CD4-positive, alpha-beta T cell (primary cell): ENCODE measurements around the gene ASCC3. TPM values are rescaled to one million over a fixed set of nuclear protein-coding genes. Genes with fewer than 3 reads are reported as not detected.

Experiments used
- ATAC-seq: fragments of 200-7000 bp; cut with Tn5 transposase; one replicate; pipeline ENCODE4 v1.10.0; 2022; ENCODE audit warnings: mild to moderate bottlenecking; ENCODE audit not compliant: poor library complexity
- CTCF ChIA-PET: fragments of 350-600 bp; sonication (Branson Sonifier 250); formaldehyde crosslinking; loops from one replicate; lab custom pipeline; 2021; ENCODE audit warnings: antibody characterized with exemption, inconsistent platforms; lab: Charles Lee
- POLR2A ChIA-PET: fragments of 350-600 bp; sonication (Branson Sonifier 250); formaldehyde crosslinking; loops from one replicate; lab custom pipeline; 2021; ENCODE audit warnings: antibody characterized with exemption, inconsistent platforms; lab: Charles Lee
- DNase-seq, 14 experiments: peaks; one replicate each; pipeline ENCODE4 v3.0.0-alpha.2; 2013 to 2020; ENCODE audit warnings: mixed read lengths in 2 of 14
- H3K27ac ChIP-seq, 2 donors: one replicate each; pipeline versions ENCODE4 v1.5.1 to v1.7.0; 2013; ENCODE audit warnings: low read length in 2 of 2, low read depth in 1 of 2, mild to moderate bottlenecking in 1 of 2
- H3K27me3 ChIP-seq, 2 experiments: 1 replicate in 1 of 2; 2 replicates in 1 of 2; pipeline versions ENCODE4 v1.6.1 to v1.7.0; 2013; ENCODE audit warnings: low read length in 2 of 2, control low read depth in 1 of 2, mild to moderate bottlenecking in 1 of 2, moderate library complexity in 1 of 2; ENCODE audit not compliant: insufficient read depth in 2 of 2, control insufficient read depth in 1 of 2
- H3K36me3 ChIP-seq: one replicate; pipeline ENCODE4 v1.6.1; 2013; ENCODE audit warnings: low read length, control low read depth; ENCODE audit not compliant: insufficient read depth
- H3K4me1 ChIP-seq: one replicate; pipeline ENCODE4 v1.6.1; 2013; ENCODE audit warnings: low read length, control low read depth; ENCODE audit not compliant: insufficient read depth
- H3K4me3 ChIP-seq: one replicate; pipeline ENCODE4 v1.5.1; 2013; ENCODE audit warnings: mild to moderate bottlenecking, low read length, moderate library complexity
- H3K9me3 ChIP-seq, 2 experiments: 1 replicate in 1 of 2; 2 replicates in 1 of 2; pipeline versions ENCODE4 v1.6.1 to v1.7.0; 2013; ENCODE audit warnings: low read length in 2 of 2, mild to moderate bottlenecking in 2 of 2, control low read depth in 1 of 2, moderate library complexity in 1 of 2; ENCODE audit not compliant: control insufficient read depth in 1 of 2, insufficient read depth in 1 of 2
- H3K27ac Mint-ChIP-seq: one replicate; pipeline ENCODE4 v1.8.0; 2020; ENCODE audit warnings: mixed read lengths
- H3K27me3 Mint-ChIP-seq: one replicate; pipeline ENCODE4 v1.8.0; 2021; ENCODE audit warnings: mixed read lengths
- H3K36me3 Mint-ChIP-seq: one replicate; pipeline ENCODE4 v1.8.0; 2021; ENCODE audit warnings: low read depth, mixed read lengths
- H3K4me1 Mint-ChIP-seq: one replicate; pipeline ENCODE4 v1.8.0; 2021; ENCODE audit warnings: low read depth, mixed read lengths
- H3K4me3 Mint-ChIP-seq: one replicate; pipeline ENCODE4 v1.8.0; 2020; ENCODE audit warnings: mild to moderate bottlenecking, mixed read lengths
- H3K9me3 Mint-ChIP-seq: one replicate; pipeline ENCODE4 v1.8.0; 2020; ENCODE audit warnings: mixed read lengths
- intact Hi-C, 2 experiments: fragments of 100-400 bp; cut with DNase I in 1 of 2; cut with micrococcal nuclease in 1 of 2; formaldehyde crosslinking; loops; one replicate each; pipeline versions ENCODE4 v1.15.1 to v1.9.0; 2023 to 2025; cut with DNase I, micrococcal nuclease
- total RNA-seq, 174 experiments: library from RNA in 2 of 174; stranded (reverse) in 2 of 174; gene quantifications; one replicate each; pipeline ENCODE4 v1.2.3 and lab custom pipeline; 2021 to 2026
- TF ChIP-seq, protein P1 (sequence below): fragments of 200-600 bp; IDR thresholded peaks from one replicate; pipeline ENCODE4 v1.8.0; 2022; ENCODE audit warnings: antibody characterized with exemption, mild to moderate bottlenecking

Gene ASCC3
- total RNA-seq, 2 experiments from 2014 or later, result 28.9 to 30.4 TPM

DNA sequence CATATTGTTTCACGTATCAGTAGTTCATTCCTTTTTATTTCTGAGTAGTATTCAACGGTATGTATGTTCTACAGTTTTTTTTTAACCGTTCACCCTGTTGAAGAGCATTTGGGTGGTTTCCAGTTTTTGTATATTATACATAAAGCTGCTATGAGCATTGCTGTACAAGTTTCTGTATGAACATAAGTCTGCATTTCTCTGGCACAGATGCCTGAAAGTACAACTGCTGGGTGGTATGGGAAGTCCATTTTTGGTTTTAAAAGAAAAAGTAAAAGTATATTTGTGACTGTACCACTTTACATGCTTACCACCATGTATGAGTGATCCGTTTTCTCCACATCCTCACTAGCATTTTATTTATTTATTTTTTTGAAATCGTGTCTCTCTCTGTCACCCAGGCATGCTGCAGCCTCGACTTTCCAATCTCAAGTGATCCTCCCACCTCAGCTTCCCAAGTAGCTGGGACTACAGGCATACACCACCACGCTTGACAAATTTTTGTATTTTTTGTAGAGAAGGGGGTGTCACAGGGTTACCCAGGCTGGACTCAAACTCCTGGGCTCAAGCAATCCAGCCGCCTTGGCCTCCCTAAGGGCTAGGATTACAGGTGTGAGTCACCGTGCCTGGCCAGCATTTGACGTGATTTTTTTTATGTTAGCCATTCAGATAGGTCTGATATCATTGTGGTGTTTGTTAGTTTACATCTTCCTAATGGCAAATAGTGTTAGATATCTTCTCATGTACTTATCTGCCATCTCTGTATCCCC lies 405.4 kb downstream of the ASCC3 start:
- Mint-ChIP-seq H3K27ac (no peak overlapping the region), H3K4me1 (no peaks in the 10 kb centered on the region), H3K36me3 (no peaks in the 10 kb centered on the region), H3K9me3 (no peaks in the 10 kb centered on the region), H3K27me3 (peaks cover 73% of the 10 kb centered on the region), H3K4me3 (no peak overlapping the region)
- Histone ChIP-seq H3K4me3 (no peak overlapping the region), H3K4me1 (no peaks in the 10 kb centered on the region), H3K27ac (no peak overlapping the region), H3K27me3 (peaks cover 5 to 42% of the 10 kb centered on the region in 2 experiments), H3K9me3 (no peaks in the 10 kb centered on the region), H3K36me3 (no peaks in the 10 kb centered on the region)
- POLR2A ChIA-PET, result no interaction called here
- ATAC-seq (no peak), DNase-seq (no peak)
- TF ChIP-seq, protein P1, sequence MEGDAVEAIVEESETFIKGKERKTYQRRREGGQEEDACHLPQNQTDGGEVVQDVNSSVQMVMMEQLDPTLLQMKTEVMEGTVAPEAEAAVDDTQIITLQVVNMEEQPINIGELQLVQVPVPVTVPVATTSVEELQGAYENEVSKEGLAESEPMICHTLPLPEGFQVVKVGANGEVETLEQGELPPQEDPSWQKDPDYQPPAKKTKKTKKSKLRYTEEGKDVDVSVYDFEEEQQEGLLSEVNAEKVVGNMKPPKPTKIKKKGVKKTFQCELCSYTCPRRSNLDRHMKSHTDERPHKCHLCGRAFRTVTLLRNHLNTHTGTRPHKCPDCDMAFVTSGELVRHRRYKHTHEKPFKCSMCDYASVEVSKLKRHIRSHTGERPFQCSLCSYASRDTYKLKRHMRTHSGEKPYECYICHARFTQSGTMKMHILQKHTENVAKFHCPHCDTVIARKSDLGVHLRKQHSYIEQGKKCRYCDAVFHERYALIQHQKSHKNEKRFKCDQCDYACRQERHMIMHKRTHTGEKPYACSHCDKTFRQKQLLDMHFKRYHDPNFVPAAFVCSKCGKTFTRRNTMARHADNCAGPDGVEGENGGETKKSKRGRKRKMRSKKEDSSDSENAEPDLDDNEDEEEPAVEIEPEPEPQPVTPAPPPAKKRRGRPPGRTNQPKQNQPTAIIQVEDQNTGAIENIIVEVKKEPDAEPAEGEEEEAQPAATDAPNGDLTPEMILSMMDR, result no peak
- CTCF ChIA-PET, result no interaction called here
- intact Hi-C loops, result loop anchor here (5.0 to 10.0 kb wide), 4 partner anchors 361 to 1143 kb away; no protein-coding TSS in a partner anchor

GRCh38 chr6:100473182-100473581 lies 407.9 kb downstream of the ASCC3 start:
- CTCF ChIA-PET, result no interaction called here
- peaks cover 29 to 66% of the 10 kb centered on the region in 2 experiments for H3K27me3 ChIP-seq
- no peak overlapping the region for H3K4me3 Mint-ChIP-seq

DNA sequence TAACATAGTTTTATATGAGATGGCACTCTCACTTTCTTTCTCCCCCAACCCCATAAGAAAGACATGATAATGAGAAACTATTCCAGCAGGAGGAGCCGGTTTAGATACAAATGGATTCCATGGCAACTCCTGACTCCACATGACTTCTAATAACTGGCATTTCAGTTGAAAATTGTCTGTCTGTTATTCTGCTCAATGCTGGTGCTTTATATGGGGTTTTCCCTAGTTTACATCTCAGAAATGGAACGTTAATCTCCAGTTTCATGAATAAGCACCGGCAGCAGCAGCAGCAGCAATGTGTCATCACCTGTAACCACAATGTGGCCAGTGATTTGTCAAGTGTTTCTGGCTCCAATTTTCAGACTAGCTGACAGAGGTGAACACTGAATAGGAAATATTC lies 408.5 kb downstream of the ASCC3 start:
- Histone ChIP-seq H3K4me1 (peaks cover under 1% of the 10 kb centered on the region), H3K27me3 (peaks cover 34 to 66% of the 10 kb centered on the region in 2 experiments), H3K9me3 (peaks cover 3 to 13% of the 10 kb centered on the region in 2 experiments), H3K27ac (no peak overlapping the region), H3K36me3 (no peaks in the 10 kb centered on the region), H3K4me3 (no peak overlapping the region)
- Mint-ChIP-seq H3K4me1 (peaks cover 5% of the 10 kb centered on the region), H3K36me3 (no peaks in the 10 kb centered on the region), H3K4me3 (no peak overlapping the region), H3K27me3 (peaks cover 89% of the 10 kb centered on the region), H3K27ac (no peak overlapping the region), H3K9me3 (peaks cover 3% of the 10 kb centered on the region)
- intact Hi-C loops, result loop anchor here in 1 of 2 experiments (10.0 kb wide), 1 partner anchor 358 kb away; no protein-coding TSS in a partner anchor
- TF ChIP-seq, protein P1, result no peak
- DNase-seq (no peak), ATAC-seq (no peak)
- CTCF ChIA-PET, result no interaction called here
- POLR2A ChIA-PET, result no interaction called here

More at GRCh38 chr6:100473182-100473581, 407.9 kb downstream of the ASCC3 start:
- Mint-ChIP-seq H3K9me3 (no peaks in the 10 kb centered on the region), H3K36me3 (no peaks in the 10 kb centered on the region), H3K4me1 (peaks cover under 1% of the 10 kb centered on the region), H3K27me3 (peaks cover 89% of the 10 kb centered on the region), H3K27ac (no peak overlapping the region)
- ATAC-seq (no peak), DNase-seq (no peak)
- TF ChIP-seq, protein P1, result no peak
- H3K9me3 ChIP-seq, result peaks cover 0 to 10% of the 10 kb centered on the region in 2 experiments
- no peak overlapping the region for H3K4me3 ChIP-seq
- no peaks in the 10 kb centered on the region for H3K4me1 ChIP-seq
- no peak overlapping the region for H3K27ac ChIP-seq
- no peaks in the 10 kb centered on the region for H3K36me3 ChIP-seq
- intact Hi-C loops, result loop anchor here in 1 of 2 experiments (10.0 kb wide), 1 partner anchor 358 kb away; no protein-coding TSS in a partner anchor
- POLR2A ChIA-PET, result no interaction called here
